PC-9 (cell line): ENCODE measurements around the gene ZFHX3. TPM values are rescaled to one million over a fixed set of nuclear protein-coding genes. Genes with fewer than 3 reads are reported as not detected.

Source experiments
- BruUV-seq: library from RNA; stranded (reverse); fragments of 400-500 nt; replicated peaks from 2 replicates; lab custom pipeline; 2021; lab: Mats Ljungman, UMichigan
- CTCF ChIA-PET: fragments of 300-600 bp; sonication (Branson Sonifier 250); formaldehyde crosslinking; loops from one replicate; lab custom pipeline; 2022; ENCODE audit warnings: antibody characterized with exemption; lab: Charles Lee
- POLR2A ChIA-PET: fragments of 300-600 bp; sonication (Branson Sonifier 250); formaldehyde crosslinking; loops from one replicate; lab custom pipeline; 2022; ENCODE audit warnings: antibody characterized with exemption; ENCODE audit not compliant: unreplicated experiment; lab: Charles Lee
- DNase-seq, 2 experiments: peaks; one replicate each; pipeline versions ENCODE4 v3.0.0 to v3.0.0-alpha.2; 2015 to 2022; ENCODE audit warnings: mixed read lengths in 1 of 2
- H2AFZ ChIP-seq: fragments of 200-600 bp; sonication (generic); 2 replicates; pipeline ENCODE4 v1.8.1; 2017; ENCODE audit warnings: antibody characterized with exemption
- H3F3A ChIP-seq: fragments of 200-600 bp; sonication (generic); 2 replicates; pipeline ENCODE4 v1.8.1; 2017; ENCODE audit warnings: antibody characterized with exemption, mild to moderate bottlenecking, low read depth; ENCODE audit not compliant: insufficient read depth
- H3K27ac ChIP-seq: fragments of 200-600 bp; sonication (generic); 2 replicates; pipeline ENCODE4 v1.6.1; 2016; ENCODE audit warnings: mixed run types
- H3K27me3 ChIP-seq: fragments of 200-600 bp; sonication (generic); 2 replicates; pipeline ENCODE4 v1.6.1; 2016; ENCODE audit warnings: low read depth, mixed run types; ENCODE audit not compliant: insufficient read depth
- H3K36me3 ChIP-seq: fragments of 200-600 bp; sonication (generic); 2 replicates; pipeline ENCODE4 v1.6.1; 2016; ENCODE audit warnings: low read depth, mixed run types
- H3K4me1 ChIP-seq: fragments of 200-600 bp; sonication (generic); replicated peaks from 2 replicates; pipeline ENCODE4 v1.6.1; 2016; ENCODE audit warnings: mixed run types; ENCODE audit not compliant: insufficient read depth
- H3K4me2 ChIP-seq: fragments of 200-600 bp; sonication (generic); 2 replicates; pipeline ENCODE4 v1.6.1; 2017; ENCODE audit warnings: mixed run types
- H3K4me3 ChIP-seq: fragments of 200-600 bp; sonication (generic); 2 replicates; pipeline ENCODE4 v1.6.1; 2016; ENCODE audit warnings: mixed run types
- H3K79me2 ChIP-seq: fragments of 200-600 bp; sonication (generic); 2 replicates; pipeline ENCODE4 v1.6.1; 2017; ENCODE audit warnings: low read depth, mixed run types
- H3K9me2 ChIP-seq: fragments of 200-600 bp; sonication (generic); 2 replicates; pipeline ENCODE4 v1.8.1; 2017; ENCODE audit warnings: mild to moderate bottlenecking; ENCODE audit not compliant: insufficient read depth
- H3K9me3 ChIP-seq: fragments of 200-600 bp; sonication (generic); 2 replicates; pipeline ENCODE4 v1.8.1; 2016; ENCODE audit warnings: low read depth; ENCODE audit not compliant: insufficient read depth
- H4K20me1 ChIP-seq: fragments of 200-600 bp; sonication (generic); 2 replicates; pipeline ENCODE4 v1.8.1; 2017; ENCODE audit not compliant: insufficient read depth
- EZH2 ChIP-seq: fragments of 200-600 bp; sonication (generic); IDR thresholded peaks from 2 replicates; pipeline ENCODE4 v1.8.0; 2017; ENCODE audit warnings: antibody characterized with exemption, low read depth
- intact Hi-C: fragments of 100-400 bp; cut with micrococcal nuclease; formaldehyde crosslinking; loops from one replicate; pipeline ENCODE4 v1.10.0; 2022; ENCODE audit not compliant: unreplicated experiment
- total RNA-seq: library from RNA; stranded (reverse); gene quantifications from 2 replicates; pipeline ENCODE4 v1.2.3, GENCODE V29; 2021
- TF ChIP-seq, protein P1 (sequence below): fragments of 200-600 bp; sonication (generic); conservative IDR thresholded peaks from 2 replicates; pipeline ENCODE4 v1.6.1; 2017; ENCODE audit warnings: mixed run types, antibody characterized with exemption, mild to moderate bottlenecking, moderate library complexity

Gene ZFHX3
- total RNA-seq, 1 experiment from 2014 or later, result 23.1 TPM

DNA sequence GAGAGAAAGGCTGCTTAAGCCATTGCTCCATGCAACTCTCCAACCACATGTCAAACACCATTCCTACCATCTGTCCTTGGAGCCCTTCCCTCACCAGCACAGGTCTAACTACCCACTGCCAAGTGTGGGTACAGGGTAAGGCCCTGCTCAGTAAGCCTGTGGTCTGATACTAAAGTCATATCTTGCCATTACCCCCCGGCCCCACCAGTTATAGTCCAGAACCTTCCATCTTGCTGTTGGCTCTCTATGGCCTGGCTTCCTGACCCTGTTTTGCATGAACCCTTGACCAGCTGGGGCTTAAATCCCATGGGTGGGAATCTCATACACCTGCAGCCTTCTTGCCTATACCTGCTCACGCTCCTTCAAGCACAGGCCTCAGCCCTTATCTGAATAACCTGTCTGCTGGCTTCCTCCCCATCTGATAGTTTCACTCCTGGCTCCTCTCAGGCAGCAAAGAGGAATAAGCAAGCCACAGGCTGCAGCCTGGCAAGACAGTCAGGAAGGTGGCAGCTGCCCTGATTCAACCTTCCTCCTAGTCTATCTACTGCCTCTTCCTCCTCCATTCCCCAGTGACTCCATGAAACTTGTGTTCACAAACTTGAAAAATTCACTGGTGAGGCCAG, 64.1 kb downstream of the ZFHX3 start:
- no TSS peak for BruUV-seq
- POLR2A ChIA-PET, result no interaction called here
- Histone ChIP-seq H2AFZ (no peak overlapping the region), H3K4me2 (no peak overlapping the region), H3K4me3 (no peak overlapping the region), H3K9me2 (no peaks in the 10 kb centered on the region), H3K4me1 (peaks cover 22% of the 10 kb centered on the region), H4K20me1 (no peaks in the 10 kb centered on the region), H3K79me2 (peaks cover 97% of the 10 kb centered on the region), H3F3A (peaks cover 11% of the 10 kb centered on the region), H3K36me3 (no peaks in the 10 kb centered on the region), H3K27ac (no peak overlapping the region), H3K27me3 (no peaks in the 10 kb centered on the region), H3K9me3 (no peaks in the 10 kb centered on the region)
- CTCF ChIA-PET, result interaction anchor here (0.6 kb wide), 1 partner anchor 32 kb away, joined by 5 read pairs; no protein-coding TSS in a partner anchor
- TF ChIP-seq, protein P1, sequence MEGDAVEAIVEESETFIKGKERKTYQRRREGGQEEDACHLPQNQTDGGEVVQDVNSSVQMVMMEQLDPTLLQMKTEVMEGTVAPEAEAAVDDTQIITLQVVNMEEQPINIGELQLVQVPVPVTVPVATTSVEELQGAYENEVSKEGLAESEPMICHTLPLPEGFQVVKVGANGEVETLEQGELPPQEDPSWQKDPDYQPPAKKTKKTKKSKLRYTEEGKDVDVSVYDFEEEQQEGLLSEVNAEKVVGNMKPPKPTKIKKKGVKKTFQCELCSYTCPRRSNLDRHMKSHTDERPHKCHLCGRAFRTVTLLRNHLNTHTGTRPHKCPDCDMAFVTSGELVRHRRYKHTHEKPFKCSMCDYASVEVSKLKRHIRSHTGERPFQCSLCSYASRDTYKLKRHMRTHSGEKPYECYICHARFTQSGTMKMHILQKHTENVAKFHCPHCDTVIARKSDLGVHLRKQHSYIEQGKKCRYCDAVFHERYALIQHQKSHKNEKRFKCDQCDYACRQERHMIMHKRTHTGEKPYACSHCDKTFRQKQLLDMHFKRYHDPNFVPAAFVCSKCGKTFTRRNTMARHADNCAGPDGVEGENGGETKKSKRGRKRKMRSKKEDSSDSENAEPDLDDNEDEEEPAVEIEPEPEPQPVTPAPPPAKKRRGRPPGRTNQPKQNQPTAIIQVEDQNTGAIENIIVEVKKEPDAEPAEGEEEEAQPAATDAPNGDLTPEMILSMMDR, result no peak
- no peak for TF ChIP-seq EZH2
- intact Hi-C loops, result no loop called here
- no peak for DNase-seq

DNA sequence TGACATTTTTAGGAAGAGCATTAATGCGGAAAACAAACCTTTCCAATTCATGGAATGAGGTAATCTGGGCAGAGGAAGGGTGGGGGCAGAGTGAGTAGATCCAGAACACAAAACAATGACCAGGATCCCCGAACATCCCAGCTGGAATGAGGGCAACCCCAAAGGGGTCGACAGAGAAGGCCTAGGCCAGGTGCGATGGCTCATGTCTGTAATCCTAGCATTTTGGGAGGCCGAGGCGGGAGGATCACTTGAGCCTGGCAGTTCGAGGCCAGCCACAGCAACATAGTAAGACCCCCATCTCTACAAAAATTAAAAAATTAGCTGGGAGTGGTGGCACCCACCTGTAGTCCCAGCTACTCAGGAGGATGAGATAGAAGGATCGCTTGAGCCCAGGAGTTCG, 64.7 kb downstream of the ZFHX3 start:
- intact Hi-C loops, result no loop called here
- Histone ChIP-seq H2AFZ (no peak overlapping the region), H3K27me3 (no peaks in the 10 kb centered on the region), H3K79me2 (peaks cover 97% of the 10 kb centered on the region), H3K36me3 (no peaks in the 10 kb centered on the region), H3K9me3 (no peaks in the 10 kb centered on the region), H3K9me2 (no peaks in the 10 kb centered on the region), H3K4me2 (no peak overlapping the region), H3F3A (peaks cover 5% of the 10 kb centered on the region; the same call in 1 of the 2 replicates), H4K20me1 (no peaks in the 10 kb centered on the region), H3K4me3 (no peak overlapping the region), H3K4me1 (peaks cover 16% of the 10 kb centered on the region), H3K27ac (no peak overlapping the region)
- DNase-seq, result no peak
- CTCF ChIA-PET, result interaction anchor here (0.6 kb wide), 1 partner anchor 33 kb away, joined by 5 read pairs; no protein-coding TSS in a partner anchor
- no peak for TF ChIP-seq EZH2
- TF ChIP-seq, protein P1, result no peak
- POLR2A ChIA-PET, result no interaction called here
- BruUV-seq, result no TSS peak

DNA sequence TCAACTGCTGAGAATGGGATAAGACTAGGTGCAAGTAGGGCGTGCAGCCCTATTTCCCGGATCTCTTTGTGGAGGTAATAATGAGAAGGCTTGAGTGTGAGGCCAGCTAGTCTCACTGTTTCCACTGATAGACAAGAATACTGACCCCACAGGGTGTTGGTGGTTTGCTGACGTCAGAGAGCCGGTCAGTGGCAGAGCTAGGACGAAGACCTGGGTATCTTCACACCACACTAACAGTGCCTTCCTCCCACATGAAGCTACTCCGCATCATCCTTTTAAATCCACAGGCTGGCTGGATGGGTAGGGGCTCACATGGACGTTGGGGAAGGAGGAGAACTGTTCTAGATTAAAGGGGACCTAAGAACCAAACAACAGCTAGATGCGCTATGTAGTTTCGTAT, 68.0 kb downstream of the ZFHX3 start:
- no peak for DNase-seq
- H3K9me3 ChIP-seq, result no peaks in the 10 kb centered on the region
- H3K27me3 ChIP-seq, result no peaks in the 10 kb centered on the region
- no peaks in the 10 kb centered on the region for H3K9me2 ChIP-seq
- no peak overlapping the region for H2AFZ ChIP-seq
- H4K20me1 ChIP-seq, result no peaks in the 10 kb centered on the region
- CTCF ChIA-PET, result no interaction called here
- no peak overlapping the region for H3K4me2 ChIP-seq
- H3K79me2 ChIP-seq, result peaks cover 82% of the 10 kb centered on the region
- no peak overlapping the region for H3K27ac ChIP-seq
- intact Hi-C loops, result no loop called here
- no peaks in the 10 kb centered on the region for H3K4me1 ChIP-seq
- H3K36me3 ChIP-seq, result no peaks in the 10 kb centered on the region
- POLR2A ChIA-PET, result no interaction called here
- no peak overlapping the region for H3K4me3 ChIP-seq
- TF ChIP-seq, protein P1, result no peak
- no peak for TF ChIP-seq EZH2
- no TSS peak for BruUV-seq
- no peaks in the 10 kb centered on the region for H3F3A ChIP-seq
